ENCODE results near the gene TOP2A.
A peak's percentile ranks its signal among the peaks of the same experiment; 100 is the strongest.
"Not testable (repeated sequence)": the region's sequence is repeated elsewhere in the genome, so short reads cannot be mapped to it uniquely, and the experiment has no call there.

TOP2A gene

GRCh38 chr17:40375786-40376185 is 41.9 kb downstream of the TOP2A start:
- DNase-seq, result not testable (repeated sequence)

- no peak for DNase-seq
These were observed 42.7 kb downstream of the TOP2A start for GRCh38 chr17:40374821-40375498.

- no peak for DNase-seq
These were observed 43.7 kb downstream of the TOP2A start for GRCh38 chr17:40373999-40374398.

- no peak for DNase-seq
These were observed 44.4 kb downstream of the TOP2A start for GRCh38 chr17:40373324-40373723.

- DNase-seq, result not testable (repeated sequence)
These were observed 45.1 kb downstream of the TOP2A start for GRCh38 chr17:40372644-40373043.

- DNase-seq, result no peak
These were observed 45.7 kb downstream of the TOP2A start for GRCh38 chr17:40372031-40372430.

GRCh38 chr17:40371261-40371929 is 46.3 kb downstream of the TOP2A start:
- DNase-seq, result no peak

GRCh38 chr17:40369923-40370322 is 47.8 kb downstream of the TOP2A start:
- DNase-seq, result no peak

GRCh38 chr17:40367728-40368127 is 50.0 kb downstream of the TOP2A start:
- DNase-seq, result not testable (repeated sequence)

- DNase-seq, result no peak
These were observed 50.7 kb downstream of the TOP2A start for GRCh38 chr17:40366861-40367518.

- no peak for DNase-seq
These were observed 51.4 kb downstream of the TOP2A start for GRCh38 chr17:40366076-40366860.

- DNase-seq, result no peak
These were observed 52.8 kb downstream of the TOP2A start for GRCh38 chr17:40364906-40365305.

- DNase-seq, result no peak
These were observed 53.4 kb downstream of the TOP2A start, which contains the start of gene GJD3 for GRCh38 chr17:40364121-40364861. Gene GJD3 (minus strand): TSS chr17:40364737. CDS start chr17:40363815, 922 bp downstream.

GRCh38 chr17:40363111-40363827 is 54.4 kb downstream of the TOP2A start:
- DNase-seq, result peak; percentile 12

GRCh38 chr17:40362696-40363110 is 55.0 kb downstream of the TOP2A start:
- DNase-seq, result peak; percentile 39

GRCh38 chr17:40361925-40362695 is 55.6 kb downstream of the TOP2A start:
- no peak for DNase-seq

GRCh38 chr17:40361063-40361924 is 56.4 kb downstream of the TOP2A start:
- DNase-seq, result no peak

- DNase-seq, result no peak
These were observed 57.6 kb downstream of the TOP2A start for GRCh38 chr17:40360091-40360490.

- peak; percentile 77 for DNase-seq
These were observed 59.2 kb downstream of the TOP2A start for GRCh38 chr17:40358323-40359038.
